HG03521 (cell line): ENCODE measurements around the gene ESPNL.
"Not testable (repeated sequence)": the region's sequence is repeated elsewhere in the genome, so short reads cannot be mapped to it uniquely, and the experiment has no call there.

Source experiments
- ATAC-seq: cut with Tn5 transposase; IDR thresholded peaks from one replicate; pipeline ENCODE4 v1.9.1; 2021; ENCODE audit warnings: mild to moderate bottlenecking, moderate library complexity; ENCODE audit not compliant: unreplicated experiment

Gene ESPNL

DNA sequence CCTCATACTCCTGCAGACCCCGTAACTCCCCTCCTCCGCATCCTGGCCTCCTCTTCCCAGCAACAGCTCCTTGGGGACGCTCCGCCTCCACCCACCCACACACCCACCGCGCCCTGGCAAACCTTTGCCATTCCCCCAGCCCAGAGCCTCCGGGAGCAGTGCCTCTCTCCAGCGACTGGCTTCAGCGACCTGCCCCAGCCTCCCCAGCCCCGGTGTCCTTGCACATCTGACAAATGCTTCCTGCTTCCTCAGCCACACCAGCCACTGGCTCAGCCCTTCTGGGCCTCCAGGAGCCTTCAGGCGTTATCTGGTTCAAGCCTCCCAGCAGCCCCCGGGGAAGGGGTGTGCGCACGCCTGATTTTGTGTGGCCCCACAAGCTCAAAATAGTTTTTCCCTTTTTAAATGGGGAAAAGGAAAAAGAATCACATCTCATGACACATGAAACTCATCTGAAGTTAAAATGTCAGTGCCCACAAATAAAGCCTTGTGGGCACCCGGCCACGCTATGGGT is 14.2 kb downstream of the ESPNL start:
- no peak for ATAC-seq

DNA sequence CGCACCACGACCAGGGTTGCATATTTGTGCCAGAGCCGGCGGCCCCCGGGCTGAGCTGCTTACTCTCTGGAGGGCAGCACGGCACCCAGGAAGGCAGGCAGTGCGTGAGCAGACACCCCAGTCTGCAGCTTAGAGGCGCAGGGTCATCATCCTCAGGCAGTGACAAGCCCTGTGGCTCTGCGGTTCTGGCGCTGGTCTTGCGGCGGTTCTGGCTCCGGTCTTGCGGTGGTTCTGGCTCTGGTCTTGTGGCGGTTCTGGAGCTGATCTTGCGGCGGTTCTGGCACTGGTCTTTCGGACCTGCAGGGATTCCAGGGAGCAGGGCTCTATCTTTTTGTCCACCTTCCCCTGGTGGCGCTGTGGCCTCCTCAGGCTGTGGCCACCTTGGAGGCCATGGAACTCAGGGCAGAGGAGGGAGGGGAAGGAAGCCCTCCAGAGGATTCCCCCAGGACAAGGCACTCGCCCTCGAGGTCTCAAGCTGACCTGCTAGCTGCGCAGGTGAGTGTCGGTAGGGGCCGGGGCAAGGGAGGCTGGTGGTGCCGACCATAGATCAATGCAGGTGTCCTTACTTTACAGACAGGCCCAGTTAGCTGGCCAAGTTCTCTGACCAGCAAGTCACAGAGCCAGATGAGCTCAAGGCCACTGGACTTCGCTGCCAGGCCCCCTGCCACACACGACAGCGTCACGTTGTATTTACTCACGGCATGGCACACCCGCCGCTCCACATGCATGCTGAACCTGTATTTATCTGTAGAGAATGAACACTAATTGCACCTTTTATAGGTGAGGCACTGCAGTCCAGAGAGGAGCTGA is 14.9 kb downstream of the ESPNL start:
- no peak for ATAC-seq

DNA sequence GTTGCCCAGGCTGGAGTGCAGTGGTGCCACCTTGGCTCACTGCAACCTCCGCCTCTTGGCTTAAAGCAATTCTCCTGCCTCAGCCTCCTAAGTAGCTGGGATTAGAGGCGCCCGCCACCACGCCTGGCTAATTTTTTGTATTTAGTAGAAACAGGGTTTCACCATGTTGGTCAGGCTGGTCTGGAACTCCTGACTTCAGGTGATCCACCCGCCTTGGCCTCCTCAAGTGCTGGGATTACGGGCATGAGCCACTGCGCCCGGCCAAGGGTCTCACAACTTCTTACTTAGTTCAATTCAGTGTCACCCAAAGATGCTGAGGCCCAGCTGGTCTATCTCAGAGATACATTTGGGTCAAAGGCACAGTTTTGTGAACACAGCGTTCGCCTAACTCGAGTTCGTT is 15.6 kb downstream of the ESPNL start:
- not testable (repeated sequence) for ATAC-seq

DNA sequence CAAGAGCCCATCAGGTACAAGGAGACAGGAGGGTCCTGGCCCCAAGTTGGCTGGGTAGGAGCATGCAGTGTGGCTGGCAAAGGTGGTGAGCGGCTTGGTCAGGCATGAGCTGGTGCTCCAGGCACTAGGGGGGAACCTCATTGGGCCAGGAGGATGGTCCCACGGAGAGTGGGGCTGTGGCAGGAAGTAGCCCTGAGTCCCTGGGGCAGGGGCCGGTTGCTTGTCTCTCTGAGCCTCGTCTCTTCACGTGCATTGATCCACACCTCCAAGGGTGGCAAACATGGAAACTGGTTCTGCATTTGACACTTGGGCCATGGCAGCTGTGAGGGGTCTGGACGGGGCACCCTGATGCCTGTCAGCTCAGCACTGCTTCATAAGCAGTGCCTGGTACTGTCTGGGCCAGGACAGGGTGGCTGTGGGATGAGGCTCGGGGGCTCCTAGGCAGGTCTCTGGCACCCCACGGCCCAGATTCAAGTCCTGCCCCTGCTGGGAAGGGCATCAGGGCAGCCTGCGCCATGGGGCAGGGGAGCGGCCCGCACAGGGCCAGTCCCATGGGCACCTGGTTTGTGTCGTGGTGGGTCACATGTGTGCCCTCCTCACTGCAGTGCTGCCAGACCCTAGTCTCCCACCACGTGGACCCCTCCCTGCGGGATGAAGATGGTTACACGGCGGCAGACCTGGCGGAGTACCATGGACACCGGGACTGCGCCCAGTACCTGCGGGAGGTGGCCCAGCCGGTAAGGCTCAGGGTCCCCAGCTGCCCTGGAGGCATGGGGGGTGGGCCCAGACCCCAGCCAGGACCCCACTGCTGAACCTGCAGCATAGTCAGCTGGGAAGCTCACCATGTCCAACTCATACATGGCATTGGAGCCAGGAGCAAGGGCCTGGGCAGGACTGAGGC is 16.4 kb downstream of the ESPNL start:
- no peak for ATAC-seq

DNA sequence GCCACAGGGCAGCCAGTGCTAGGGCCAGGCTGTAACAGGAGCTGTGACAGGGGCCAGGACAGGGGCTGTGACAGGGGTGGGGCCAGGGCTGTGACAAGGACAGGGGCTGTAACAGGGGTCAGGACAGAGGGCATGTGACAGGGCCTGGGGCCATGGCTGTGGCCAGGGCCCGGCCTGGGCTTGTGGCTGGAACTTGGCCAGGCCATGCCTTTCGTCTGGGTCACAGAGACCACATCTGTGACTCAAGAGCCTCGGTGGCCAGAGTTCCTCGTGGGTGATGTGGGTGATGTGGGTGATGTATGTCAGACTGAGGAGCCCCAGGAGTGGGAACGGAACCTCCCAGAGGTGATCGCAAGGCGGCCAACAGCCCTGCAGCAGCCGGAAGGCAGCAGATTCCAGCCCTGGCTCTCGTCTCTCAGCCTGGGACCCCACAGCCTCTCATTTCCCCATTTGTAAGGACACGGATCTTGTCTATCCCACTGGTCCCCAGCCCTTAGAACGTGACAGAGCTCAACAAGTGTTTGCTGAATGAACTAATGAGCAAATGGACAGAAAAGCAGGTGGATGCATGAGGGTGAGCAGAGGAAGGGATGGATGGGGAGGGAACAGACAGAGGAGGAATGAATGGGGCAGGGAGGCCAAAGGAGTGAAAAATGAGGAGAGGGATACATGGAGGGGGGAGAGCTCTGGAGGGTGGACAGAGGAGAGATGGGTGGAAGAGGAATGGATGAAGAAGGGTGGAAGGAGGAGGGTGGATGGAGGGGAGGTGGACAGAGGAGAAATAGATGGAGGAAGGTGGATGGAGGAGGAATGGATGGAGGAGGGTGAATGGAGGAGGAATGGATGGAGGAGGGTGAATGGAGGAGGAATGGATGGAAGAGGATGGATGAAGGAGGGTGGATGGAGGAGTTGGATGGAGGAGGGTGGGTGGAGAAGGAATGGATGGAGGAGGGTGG is 17.3 kb downstream of the ESPNL start:
- no peak for ATAC-seq

DNA sequence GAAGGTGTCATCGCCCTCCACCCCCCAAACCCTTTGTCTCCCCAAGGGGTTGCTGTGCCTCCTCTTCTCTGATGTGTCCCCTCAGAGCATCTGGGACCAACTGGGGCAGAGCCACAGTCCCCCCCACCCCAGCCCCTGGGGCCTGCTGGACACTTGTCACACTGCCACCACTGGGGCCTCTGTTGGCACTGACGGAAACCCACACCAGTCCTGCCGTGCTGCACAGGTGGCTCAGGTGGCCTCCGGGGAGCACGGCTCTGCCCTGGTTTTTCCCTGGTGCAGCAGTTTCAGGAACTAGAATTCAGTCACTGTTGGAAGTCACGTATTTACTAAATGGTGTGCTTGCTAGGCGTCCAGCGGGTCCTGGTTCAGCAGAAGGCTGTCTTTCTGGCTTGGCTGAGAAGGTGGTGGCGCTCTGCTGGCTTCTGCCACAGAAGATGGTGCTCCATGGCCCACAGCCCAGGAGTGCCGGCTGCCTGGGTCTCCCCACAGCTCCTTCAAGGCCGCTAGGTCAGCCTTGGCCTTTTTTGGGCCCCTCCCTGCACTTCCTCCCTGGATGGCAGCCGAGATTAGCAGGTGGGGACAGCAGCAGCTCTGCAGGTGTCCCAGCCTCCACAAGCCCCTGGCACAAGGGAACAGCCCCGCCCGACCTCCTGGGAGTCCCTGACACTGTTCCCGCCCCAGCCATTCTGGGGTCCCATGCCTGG is 19.8 kb downstream of the ESPNL start:
- no peak for ATAC-seq

DNA sequence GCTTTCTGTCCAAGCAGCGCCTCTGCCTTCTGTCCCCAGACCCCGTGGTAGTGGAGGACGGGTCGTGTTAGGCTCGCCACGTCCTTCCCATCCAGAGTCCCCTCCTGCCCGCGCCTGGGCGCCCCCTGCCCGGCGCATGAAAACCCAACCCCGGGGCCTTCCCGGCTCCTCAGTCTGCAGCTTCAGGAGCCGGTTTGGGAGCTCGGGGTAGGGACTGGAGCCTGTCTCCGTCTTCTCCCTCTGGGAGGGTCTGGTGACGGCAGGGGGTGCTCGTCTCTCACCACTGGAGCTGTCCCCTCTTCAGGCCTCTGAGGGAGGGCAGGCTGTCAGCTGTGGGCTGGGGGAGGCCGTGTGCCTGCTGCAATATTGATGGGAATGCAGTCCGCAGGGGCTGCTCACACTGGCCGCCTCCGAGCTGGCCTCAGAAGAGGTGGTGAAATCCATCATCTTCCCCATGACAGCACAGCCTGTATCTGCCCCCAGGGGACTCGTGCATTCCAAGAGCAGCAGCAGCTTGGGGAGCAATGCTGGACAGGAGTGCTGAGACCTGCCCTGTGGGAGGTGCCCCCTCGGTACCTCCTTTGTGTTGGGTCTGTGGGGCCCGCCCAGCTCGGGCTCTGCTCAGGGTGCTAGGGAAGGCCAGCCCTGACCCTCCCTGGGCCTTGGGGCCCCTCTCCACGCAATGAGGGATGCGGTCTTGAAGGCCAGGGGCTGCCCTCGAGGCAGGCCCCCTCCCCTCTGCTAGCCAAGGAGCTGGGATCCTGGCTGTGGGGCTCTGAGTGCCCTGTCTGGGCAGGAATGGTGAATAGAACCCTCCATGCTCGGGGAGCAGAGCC is 20.5 kb downstream of the ESPNL start:
- no peak for ATAC-seq

DNA sequence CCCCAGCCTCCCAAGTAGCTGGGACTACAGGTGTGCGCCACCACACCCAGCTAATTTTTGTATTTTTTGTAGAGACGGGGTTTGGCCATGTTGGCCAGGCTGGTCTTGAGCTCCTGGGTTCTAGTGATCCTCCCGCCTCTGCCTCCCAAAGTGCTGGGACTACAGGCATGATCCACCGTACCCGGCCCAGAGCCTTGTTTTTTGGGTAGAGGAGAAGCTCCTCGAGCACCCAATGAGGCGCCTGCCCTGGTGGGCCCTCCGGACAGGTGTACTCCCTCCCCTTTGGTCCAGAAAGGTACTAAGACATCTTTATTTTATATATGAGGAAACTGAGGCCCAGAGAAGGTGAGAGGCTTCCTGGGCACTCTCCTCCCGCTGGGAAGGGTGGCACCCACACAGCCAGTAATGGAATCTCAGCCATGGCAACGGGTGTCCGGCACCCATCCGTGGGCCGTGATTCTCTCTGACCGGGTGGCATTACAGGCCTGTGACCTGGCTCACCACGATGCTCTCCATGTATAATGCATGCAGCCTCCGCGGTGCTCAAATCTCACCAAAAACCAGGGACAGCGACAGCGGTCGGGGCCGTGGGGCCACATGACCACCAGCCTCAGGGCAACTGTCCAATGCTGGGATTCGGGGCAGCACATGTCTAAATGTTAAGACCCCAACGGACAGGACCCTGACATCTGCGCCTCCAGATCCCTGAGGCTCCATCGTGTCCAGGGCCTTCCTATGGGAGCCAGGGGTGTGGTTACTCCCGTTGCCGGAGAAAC is 21.6 kb downstream of the ESPNL start:
- no peak for ATAC-seq

DNA sequence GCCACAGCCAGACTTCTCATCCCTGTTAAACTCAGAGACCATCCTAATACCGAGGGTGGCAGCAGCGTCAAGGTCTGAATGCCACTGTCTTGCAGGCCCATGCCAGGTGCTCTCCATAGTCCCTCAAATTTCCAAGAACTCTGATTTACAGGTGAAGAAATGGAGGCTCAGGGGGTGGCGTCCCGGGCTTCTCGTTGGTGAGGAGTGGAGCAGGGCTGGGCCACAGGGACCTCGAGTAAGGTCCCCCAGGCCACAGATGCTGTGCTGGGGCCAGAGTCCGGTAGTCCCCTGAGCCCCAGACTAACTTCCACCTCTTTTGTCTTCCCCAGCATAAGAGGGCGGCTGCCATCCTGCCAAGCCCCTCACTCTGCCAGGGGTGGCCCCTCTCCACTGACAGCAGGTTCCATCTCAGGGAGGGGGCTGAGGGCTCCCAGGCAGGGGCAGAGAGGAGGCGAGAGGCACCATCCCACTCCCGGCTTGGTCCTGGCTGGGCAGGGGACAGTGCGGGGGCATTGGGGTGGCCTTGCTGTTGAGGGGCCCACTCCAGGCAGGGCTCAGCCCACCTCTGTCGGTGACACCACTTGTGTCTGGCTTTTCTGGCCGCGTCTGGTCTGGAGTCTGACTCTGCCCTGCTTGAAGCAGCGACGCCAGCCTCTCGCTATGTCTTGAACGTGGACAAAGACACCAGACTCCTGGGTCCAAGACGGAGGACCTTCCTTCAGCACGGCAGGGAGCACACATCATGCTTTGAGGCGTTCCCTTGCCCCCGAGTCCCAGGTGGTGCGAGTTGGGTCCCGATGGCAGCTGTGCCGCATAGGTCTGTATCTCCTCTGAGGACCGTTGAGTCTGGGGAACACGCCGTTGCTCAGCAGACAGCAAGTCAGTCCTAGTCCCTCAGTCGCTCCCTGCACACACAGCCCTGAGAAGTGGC is 22.4 kb downstream of the ESPNL start:
- ATAC-seq: no peak

DNA sequence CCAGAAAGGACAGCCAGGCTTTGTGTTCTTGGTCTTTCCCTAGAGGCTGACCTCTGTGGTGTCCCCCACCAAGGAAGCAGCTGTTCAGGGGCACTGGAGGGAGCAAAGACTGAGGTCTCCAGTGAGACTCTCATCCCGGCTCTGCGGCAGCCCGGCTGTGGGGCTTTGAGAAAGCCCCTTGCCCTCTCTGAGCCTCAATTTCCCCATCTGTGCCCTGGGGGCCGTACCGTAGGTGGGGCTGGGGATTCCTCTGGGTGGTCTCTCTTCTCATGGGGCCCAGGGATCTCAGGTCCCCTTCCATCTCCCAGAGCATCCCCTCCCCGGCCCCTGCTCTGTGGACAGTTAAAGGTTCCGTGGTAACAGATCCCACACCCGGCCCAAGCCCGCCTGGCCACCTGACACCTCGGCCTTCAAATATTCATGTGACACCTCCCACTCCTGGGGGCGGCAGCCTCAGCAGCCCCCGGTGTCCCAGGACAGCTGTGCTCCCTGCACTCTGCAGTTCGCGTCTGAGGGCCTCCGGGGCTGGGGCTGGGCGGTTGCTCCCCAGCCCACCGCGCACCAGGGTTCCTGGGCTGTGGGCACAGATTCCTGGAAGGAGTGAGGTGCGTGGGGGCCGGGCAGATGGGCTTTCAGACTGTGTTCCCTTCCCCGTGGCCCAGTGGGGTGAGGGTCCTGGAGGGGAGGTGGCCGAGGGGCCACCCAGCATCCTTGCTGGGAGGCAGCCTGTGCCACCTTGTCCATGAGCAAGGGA is 23.3 kb downstream of the ESPNL start:
- ATAC-seq: no peak

DNA sequence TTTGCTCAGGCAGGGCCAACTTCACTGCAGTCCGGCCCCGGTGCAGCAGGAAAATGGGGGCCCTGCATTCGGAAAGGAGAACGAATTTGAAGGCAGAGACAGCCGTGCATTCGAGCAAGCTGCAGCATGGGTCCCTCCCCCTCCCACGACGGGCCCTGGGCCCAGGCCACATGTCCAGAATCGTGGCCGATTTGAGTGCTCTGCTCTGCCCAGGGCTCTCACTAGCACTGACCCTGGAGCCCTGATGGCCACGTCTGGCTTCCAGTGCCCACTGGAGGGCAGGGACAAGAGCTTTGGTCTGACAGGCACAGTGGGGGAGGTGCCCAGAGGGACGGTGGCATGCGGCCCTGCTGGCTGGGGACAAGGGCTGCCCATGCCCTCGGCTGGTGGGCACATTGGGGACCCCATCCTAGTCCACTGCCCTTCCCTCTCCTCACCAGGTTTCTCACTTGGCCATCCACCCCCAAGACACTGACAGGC is 23.9 kb downstream of the ESPNL start:
- ATAC-seq: no peak

DNA sequence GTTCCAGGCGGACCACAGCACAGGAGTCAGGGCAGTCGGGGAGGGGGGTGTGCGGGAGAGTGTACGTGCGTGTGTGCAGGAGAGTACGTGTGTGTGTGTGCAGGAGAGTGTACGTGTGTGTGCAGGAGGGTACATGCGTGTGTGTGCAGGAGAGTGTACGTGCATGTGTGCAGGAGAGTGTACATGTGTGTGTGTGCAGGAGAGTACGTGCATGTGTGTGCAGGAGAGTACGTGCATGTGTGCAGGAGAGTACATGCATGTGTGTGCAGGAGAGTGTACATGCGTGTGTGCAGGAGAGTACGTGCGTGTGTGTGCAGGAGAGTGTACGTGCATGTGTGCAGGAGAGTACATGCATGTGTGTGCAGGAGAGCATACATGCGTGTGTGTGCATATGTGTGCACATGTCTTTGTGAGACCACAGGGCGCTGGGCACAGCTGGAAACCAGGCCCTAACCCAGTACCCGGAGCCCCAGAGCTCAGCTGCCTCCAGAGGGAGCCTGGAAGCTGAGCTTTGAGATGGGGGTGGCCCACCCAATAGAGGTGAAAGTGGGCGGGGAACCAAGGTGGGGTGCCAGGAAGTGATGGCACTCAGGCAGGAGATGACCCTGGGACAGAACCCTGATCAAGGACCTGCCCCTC is 24.5 kb downstream of the ESPNL start:
- no peak for ATAC-seq

DNA sequence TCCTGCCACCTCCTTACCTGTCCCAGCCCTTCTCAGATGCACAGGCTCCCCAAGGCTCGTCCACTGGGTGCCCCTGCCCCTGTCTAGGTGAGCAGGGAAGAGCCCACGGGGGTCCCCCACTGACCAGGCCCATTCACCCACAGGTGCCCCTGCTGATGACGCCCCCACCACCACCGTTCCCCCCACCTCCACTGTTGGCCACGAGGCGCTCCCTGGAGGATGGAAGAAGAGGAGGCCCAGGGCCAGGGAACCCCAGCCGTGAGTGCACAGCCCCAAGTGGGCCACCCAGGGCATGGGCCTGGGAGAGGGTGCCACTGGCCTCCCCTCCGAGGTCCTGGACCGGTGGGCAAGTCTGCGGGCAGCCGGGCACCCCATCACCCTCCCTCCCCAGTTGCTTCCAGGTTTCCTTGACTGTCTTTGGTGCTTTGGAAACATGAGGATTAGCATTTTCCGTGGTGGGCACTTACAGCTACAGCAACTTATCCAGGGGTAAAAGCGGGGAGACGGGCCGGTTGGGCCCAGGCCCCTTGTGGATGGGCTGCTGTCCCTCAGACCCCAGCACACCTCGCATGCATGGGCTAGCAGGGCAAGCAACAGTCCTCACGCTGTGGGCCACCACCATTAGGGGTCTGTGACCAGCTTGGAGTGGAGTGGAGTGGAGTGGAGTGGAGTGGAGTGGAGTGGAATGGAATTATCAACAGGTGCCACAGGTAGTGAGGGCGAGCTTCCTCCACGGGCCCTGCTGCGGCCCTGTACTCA is 25.2 kb downstream of the ESPNL start:
- ATAC-seq: no peak

DNA sequence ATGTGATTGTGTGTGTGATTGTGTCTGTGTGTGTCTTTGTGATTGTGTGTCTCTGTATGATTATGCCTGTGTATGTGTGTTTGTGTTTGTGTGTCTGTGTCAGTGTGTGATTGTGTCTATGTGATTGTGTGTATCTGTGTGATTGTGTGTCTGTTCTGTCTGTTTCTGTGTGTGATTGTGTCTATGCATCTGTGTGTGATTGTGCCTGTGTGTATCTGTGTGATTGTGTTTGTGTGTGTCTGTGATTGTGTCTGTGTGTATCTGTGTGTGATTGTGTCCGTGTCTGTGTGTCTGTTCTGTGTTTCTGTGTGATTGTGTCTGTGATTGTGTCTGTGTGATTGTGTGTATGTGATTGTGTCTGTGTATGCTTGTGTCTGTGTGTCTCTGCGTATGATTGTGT is 26.2 kb downstream of the ESPNL start:
- no peak for ATAC-seq

DNA sequence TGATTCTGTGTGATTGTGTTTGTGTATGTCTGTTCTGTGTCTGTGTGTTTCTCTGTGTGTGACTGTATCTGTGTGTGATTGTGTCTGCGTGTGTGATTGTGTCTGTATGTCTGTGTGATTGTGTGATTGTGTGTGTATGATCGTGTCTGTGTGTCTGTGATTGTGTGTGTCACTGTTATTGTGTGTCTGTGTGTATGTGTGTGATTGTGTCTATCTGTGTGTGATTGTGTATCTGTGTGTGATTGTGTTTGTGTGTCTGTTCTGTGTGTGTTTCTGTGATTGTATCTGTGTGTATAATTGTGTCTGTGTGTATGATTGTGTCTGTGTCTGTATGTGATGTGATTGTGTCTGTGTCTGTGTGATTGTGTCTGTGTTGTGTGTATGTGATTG is 26.6 kb downstream of the ESPNL start:
- ATAC-seq: no peak
